ENCODE measurements around the gene LRFN4. TPM values are rescaled to one million over a fixed set of nuclear protein-coding genes. Genes with fewer than 3 reads are reported as not detected.

LRFN4 gene
- total RNA-seq, 1 experiment from 2014 or later, result 56.7 TPM

DNA sequence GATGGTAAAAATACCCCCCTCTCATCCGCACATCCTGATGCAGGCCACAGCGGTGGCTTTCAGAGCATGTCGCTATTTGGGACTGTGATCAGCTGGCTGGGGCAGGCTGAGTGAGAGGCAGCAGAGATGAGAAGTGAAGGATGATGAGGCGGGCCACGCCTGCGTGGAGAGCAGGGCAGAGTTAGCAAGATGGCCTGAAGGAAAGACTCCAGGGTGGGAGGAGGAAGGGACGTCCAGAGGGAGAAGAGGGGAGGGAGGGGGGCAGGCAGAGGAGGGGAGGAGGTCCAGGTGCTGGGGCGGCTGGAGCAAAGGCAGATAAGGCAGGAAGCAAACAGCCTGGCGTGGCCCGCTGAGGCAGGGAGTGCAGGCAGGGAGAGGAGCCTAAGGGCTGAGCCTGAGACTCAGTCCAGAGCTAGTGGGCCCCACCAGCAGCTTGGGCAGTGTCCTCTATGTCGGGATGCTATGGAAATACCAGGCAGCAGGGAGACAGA, 29.1 kb downstream of the LRFN4 start:
- Histone ChIP-seq H3K9me3 (ENCODE audit: control insufficient read depth, insufficient read depth, low read depth, low read length) (no peaks in the 10 kb centered on the region), H3K4me1 (ENCODE audit: control insufficient read depth, insufficient read depth, low read length) (peaks cover 21% of the 10 kb centered on the region), H3K36me3 (ENCODE audit: control insufficient read depth, insufficient read depth, low read length) (no peaks in the 10 kb centered on the region), H3K27ac (ENCODE audit: low read length) (no peak overlapping the region), H3K27me3 (ENCODE audit: control insufficient read depth, insufficient read depth, low read length) (no peaks in the 10 kb centered on the region), H3K4me3 (ENCODE audit: low read depth in 2 of 2, low read length in 2 of 2) (no peak overlapping the region)
- intact Hi-C loops (cut with micrococcal nuclease; ENCODE audit: unreplicated experiment), result no loop called here
- DNase-seq (ENCODE audit: low read depth, low spot score), result no peak
- TF ChIP-seq TCF7L2 (IDR thresholded peaks at IDR 0.05; ENCODE audit: low read depth, low read length) (no peak), SIN3A (IDR thresholded peaks at IDR 0.05; ENCODE audit: borderline replicate concordance, insufficient read depth, low read depth, low read length) (no peak), POLR2AphosphoS5 (IDR thresholded peaks at IDR 0.05; ENCODE audit: low read depth, low read length) (no peak)
- TF ChIP-seq, protein P1, sequence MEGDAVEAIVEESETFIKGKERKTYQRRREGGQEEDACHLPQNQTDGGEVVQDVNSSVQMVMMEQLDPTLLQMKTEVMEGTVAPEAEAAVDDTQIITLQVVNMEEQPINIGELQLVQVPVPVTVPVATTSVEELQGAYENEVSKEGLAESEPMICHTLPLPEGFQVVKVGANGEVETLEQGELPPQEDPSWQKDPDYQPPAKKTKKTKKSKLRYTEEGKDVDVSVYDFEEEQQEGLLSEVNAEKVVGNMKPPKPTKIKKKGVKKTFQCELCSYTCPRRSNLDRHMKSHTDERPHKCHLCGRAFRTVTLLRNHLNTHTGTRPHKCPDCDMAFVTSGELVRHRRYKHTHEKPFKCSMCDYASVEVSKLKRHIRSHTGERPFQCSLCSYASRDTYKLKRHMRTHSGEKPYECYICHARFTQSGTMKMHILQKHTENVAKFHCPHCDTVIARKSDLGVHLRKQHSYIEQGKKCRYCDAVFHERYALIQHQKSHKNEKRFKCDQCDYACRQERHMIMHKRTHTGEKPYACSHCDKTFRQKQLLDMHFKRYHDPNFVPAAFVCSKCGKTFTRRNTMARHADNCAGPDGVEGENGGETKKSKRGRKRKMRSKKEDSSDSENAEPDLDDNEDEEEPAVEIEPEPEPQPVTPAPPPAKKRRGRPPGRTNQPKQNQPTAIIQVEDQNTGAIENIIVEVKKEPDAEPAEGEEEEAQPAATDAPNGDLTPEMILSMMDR (IDR thresholded peaks at IDR 0.05), result no peak
- TF ChIP-seq, protein P2, sequence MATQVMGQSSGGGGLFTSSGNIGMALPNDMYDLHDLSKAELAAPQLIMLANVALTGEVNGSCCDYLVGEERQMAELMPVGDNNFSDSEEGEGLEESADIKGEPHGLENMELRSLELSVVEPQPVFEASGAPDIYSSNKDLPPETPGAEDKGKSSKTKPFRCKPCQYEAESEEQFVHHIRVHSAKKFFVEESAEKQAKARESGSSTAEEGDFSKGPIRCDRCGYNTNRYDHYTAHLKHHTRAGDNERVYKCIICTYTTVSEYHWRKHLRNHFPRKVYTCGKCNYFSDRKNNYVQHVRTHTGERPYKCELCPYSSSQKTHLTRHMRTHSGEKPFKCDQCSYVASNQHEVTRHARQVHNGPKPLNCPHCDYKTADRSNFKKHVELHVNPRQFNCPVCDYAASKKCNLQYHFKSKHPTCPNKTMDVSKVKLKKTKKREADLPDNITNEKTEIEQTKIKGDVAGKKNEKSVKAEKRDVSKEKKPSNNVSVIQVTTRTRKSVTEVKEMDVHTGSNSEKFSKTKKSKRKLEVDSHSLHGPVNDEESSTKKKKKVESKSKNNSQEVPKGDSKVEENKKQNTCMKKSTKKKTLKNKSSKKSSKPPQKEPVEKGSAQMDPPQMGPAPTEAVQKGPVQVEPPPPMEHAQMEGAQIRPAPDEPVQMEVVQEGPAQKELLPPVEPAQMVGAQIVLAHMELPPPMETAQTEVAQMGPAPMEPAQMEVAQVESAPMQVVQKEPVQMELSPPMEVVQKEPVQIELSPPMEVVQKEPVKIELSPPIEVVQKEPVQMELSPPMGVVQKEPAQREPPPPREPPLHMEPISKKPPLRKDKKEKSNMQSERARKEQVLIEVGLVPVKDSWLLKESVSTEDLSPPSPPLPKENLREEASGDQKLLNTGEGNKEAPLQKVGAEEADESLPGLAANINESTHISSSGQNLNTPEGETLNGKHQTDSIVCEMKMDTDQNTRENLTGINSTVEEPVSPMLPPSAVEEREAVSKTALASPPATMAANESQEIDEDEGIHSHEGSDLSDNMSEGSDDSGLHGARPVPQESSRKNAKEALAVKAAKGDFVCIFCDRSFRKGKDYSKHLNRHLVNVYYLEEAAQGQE (IDR thresholded peaks at IDR 0.05; ENCODE audit: insufficient read depth in 1 of 2, low read depth in 2 of 2, low read length in 1 of 2), result no peak
- in situ Hi-C loops (cut with HindIII; ENCODE audit: low pct_unique_long_range_greater_than_20kb, low sequenced_read_pairs), result no loop called here
- CTCF ChIA-PET, result no interaction called here
- POLR2A ChIA-PET, result no interaction called here
- ATAC-seq, result no peak
- BruUV-seq (replicated peaks), result no TSS peak

- no peaks in the 10 kb centered on the region for H3K36me3 ChIP-seq (ENCODE audit: control insufficient read depth, insufficient read depth, low read length)
- intact Hi-C loops (cut with micrococcal nuclease; ENCODE audit: unreplicated experiment), result no loop called here
- POLR2A ChIA-PET, result interaction anchor here (0.6 kb wide), 1 partner anchor 60 kb away, joined by 3 read pairs; no protein-coding TSS in a partner anchor
- no peak for TF ChIP-seq POLR2AphosphoS5 (IDR thresholded peaks at IDR 0.05; ENCODE audit: low read depth, low read length)
- TF ChIP-seq, protein P1 (IDR thresholded peaks at IDR 0.05), result no peak
- peaks cover 3% of the 10 kb centered on the region; the same call in 1 of the 2 replicates for H3K9me3 ChIP-seq (ENCODE audit: control insufficient read depth, insufficient read depth, low read depth, low read length)
- CTCF ChIA-PET, result no interaction called here
- no TSS peak for BruUV-seq (replicated peaks)
- no peaks in the 10 kb centered on the region for H3K27me3 ChIP-seq (ENCODE audit: control insufficient read depth, insufficient read depth, low read length)
- no peak overlapping the region for H3K4me3 ChIP-seq (ENCODE audit: low read depth in 2 of 2, low read length in 2 of 2)
- ATAC-seq (no peak), DNase-seq (ENCODE audit: low read depth, low spot score) (no peak)
- in situ Hi-C loops (cut with HindIII; ENCODE audit: low pct_unique_long_range_greater_than_20kb, low sequenced_read_pairs), result no loop called here
- H3K4me1 ChIP-seq (ENCODE audit: control insufficient read depth, insufficient read depth, low read length), result peaks cover 19% of the 10 kb centered on the region
- H3K27ac ChIP-seq (ENCODE audit: low read length), result no peak overlapping the region
Observed at GRCh38 chr11:66886671-66887221, 29.9 kb downstream of the LRFN4 start.
